D341Med (cell line): ENCODE results near the gene EPHB4.
"Not testable (repeated sequence)": the region's sequence is repeated elsewhere in the genome, so short reads cannot be mapped to it uniquely, and the experiment has no call there.

Experiments
- DNase-seq: peaks from one replicate; pipeline ENCODE4 v3.0.0; 2012; ENCODE audit warnings: low spot score

Gene EPHB4

DNA sequence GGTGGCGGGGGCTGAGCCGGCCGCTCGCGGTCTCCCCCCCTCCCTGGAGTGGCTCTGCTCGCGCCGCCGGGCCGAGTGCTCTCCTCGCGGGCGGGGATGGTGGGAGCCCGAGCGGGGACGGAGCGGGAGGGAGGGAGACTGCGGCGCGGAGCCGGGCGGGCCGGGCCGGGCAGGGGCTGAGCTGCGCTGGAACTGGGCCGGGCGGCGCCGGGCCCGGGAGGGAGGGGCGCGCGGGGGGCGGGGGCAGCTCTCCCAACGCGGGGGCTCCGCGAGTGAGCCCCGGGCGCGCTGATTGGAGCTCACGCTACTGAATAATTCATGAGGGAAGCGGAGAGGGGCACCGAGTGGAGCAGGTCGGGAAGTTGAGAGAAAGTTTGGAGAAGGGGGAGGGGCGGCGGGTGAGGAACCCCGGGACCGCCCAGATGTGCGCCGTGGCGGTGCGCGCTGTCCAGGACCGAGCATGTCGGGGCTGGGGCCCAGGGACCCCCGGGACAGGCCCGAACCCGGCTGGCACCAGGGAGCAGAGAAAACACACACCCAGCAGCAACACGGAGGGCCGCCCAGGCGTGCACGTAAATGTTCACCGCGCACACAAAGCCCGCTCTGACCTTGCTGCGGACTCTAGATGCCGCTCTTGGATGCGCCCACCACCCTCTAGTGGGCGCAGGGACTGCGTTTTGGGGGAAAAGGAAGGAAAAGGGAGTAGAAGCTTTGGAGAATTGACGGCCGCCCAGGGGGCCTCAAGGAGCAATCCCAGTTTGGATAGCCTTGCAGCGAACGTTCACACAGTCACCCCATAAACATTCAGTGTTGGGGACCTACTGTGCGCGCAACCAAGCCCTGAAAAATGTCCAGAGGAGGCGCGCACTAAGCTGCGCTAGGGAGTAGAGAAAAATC lies at the start of gene EPHB4:
Gene EPHB4, minus strand, starts transcription at position 194 of the 897 bp plus-strand sequence. CDS start 493 bp downstream, outside the sequence.
- DNase-seq, result peak; percentile 86

DNA sequence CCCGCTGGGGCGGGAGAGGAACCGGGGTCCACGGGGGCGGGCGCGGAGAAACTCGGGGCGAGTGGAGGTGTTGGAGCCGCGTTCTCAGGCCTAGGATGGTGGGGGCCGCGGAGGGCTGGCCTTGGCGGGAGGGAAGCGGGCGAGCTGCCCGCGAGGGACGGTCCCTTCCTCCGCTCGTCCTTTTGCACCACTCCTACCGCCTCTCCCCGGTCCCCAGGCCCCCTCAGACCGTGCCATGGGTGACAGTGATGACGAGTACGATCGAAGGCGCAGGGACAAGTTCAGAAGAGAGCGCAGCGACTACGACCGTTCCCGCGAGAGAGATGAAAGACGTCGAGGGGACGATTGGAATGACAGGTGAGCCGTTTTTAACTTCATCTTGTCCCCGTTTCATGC lies 48.0 kb upstream of the EPHB4 start:
- DNase-seq, result peak; percentile 59

DNA sequence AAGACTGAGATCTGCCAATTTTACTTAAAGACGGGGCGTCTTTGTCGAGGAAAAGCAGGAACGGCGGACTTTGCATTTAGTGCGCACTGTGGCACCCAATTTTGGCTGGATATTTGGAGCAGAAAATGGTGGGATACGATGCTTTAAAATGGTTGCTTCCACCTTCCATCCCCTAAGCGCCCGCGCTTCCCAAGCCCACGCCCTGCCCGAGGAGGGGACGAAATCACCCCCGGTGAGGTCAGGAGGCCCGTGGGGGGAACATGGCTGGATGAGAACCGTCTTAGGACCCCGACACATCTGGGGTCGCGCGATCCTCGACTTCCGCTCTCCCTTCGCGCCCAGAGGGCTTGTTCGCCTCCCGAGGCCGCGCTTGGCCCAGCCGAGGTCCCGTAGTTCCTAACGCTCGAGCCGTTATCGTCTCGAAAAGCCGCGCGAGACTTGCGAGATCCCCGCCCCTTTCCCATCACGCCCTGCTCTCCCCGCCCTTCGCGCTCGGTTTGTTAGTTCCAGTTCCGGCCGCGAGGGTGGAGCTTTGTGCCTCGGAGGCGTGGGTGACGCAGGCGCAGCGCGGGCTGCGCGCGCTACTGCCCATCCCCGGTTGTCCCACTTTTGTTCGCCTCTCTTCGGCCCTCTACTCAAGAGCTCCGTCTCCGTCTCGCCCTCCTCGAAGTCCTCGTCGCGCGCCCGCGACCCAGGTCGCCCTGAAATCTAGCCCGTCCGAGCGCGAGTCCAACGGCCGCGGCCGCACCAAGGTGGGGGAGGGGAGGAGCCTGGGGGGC lies 47.4 kb upstream of the EPHB4 start, which contains the start of gene SRRT:
Gene SRRT, plus strand, starts transcription at position 527 of the 779 bp plus-strand sequence. CDS start 488 bp downstream, outside the sequence.
- DNase-seq, result peak; percentile 97

DNA sequence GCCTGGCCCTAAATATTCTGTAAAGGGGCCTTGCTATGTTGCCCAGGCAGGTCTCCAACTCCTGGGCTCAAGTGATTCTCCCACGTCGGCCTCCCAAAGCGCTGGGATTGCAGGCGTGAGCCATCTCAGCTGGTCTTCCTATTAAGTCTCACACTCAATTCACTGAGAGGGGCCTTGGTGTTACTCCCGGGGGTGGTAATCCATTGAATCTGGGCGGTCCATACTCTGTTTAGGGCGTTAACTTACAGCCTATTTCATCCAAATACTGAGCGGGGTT lies 46.9 kb upstream of the EPHB4 start:
- DNase-seq, result no peak

DNA sequence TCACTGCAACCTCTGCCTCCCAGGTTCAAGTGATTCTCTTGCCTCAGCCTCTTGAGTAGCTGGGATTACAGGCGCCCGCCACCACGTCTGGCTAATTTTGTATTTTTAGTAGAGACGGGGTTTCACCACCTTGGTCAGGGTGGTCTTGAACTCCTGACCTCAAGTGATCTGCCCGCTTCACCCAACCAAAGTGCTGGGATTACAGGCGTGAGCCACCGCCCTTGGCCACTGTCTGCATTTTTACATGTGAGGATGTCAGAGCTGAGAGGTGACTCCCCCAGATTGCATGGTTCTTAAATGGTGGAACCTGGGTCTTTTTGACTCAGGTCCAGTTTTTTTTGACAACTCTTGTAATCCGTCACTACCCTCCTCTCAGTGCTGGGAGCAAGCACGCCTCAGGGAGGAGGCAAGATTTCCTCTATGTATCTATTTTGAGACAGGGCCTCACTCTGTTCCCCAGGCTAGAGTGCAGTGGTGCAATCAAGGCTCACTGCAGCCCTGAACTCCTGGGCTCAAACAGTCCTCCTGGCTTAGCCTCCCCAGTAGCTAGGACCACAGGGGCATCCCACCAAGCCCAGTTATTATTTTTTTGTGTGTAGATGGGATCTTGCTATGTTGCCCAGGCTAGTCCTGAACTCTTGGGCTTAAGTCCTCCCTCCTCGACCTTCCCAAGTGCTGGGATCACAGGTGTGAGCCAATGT lies 46.4 kb upstream of the EPHB4 start:
- no peak for DNase-seq

DNA sequence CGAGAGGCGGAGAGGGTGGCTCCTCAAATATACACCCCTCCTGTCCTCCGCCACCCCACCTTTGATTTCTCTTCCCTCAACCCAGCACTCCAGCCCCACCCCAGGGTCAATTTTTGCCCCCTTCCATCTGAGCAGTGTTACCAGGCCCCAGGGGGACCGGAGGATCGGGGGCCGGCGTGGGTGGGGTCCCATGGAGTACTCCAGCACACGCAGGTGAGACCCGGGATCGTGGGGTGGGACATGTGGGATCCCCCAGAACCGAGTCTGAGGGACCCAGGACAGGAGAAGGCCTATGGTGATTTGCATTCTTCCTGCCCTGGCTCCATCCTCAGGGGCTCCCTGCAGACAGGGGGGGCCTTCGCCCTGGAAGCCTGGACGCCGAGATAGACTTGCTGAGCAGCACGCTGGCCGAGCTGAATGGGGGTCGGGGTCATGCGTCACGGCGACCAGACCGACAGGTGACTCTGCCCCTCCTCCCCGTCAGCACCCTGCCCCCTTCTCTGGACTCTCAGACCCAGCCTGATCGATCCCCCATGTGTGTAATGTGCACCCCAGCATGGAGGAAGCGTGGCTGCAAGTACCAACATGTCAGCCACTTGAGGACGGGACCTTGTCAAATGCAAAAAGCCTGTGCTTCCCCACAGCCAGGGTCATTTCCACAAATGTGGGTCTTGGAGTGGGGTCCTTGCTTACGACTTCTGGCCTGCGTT lies 40.6 kb upstream of the EPHB4 start:
- no peak for DNase-seq

DNA sequence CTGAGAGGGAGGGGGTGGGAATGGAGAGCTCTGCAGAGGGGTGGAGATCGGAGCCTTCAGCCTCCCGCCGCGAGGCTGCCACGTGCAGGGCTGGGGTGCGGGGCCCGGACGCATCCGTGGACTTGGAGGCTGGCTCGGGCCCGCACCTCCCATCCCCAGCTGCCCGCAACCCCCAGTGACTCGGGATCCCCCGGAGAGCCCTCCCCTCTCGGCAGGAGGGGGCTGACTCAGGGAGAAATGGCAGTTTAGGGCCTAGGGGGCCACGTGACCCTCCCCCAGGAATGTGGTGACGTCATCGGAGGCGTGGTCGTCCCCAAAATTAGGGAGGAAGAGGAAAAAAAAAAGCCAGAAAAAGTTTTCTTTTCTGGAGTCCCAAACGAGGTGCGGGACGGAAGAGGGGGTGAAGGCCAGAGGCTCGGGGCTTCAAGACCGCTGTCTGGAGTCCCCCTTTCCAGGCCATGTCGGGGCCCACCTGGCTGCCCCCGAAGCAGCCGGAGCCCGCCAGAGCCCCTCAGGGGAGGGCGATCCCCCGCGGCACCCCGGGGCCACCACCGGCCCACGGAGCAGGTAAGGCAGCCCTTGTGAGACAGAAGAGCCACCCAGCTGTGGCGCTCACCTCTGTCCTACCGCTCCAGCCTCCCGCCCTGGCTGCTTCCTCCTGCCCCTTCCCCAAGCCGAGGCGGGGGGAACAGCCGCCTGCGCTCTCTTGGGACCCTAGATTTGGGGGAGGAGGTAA lies 39.9 kb upstream of the EPHB4 start, which contains the start of gene TRIP6:
Gene TRIP6, plus strand, starts transcription at position 348 of the 736 bp plus-strand sequence. Its CDS starts 111 bp downstream, at position 459.
- DNase-seq, result no peak

DNA sequence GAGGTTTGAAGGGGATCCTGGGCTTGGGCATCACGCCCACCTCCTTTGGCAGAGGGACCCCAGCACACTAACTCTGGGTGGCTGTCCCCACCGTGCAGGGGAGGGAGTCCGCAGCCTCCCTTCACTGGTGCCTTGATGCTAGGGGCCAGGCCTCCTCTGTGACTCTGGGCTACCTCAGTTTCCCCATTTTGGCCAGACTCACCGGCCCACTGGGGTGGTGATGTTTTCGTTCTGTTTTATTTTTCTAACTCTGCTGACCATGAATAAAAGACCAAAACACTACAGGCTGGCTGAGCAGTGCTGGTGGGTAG lies 39.4 kb upstream of the EPHB4 start:
- no peak for DNase-seq

DNA sequence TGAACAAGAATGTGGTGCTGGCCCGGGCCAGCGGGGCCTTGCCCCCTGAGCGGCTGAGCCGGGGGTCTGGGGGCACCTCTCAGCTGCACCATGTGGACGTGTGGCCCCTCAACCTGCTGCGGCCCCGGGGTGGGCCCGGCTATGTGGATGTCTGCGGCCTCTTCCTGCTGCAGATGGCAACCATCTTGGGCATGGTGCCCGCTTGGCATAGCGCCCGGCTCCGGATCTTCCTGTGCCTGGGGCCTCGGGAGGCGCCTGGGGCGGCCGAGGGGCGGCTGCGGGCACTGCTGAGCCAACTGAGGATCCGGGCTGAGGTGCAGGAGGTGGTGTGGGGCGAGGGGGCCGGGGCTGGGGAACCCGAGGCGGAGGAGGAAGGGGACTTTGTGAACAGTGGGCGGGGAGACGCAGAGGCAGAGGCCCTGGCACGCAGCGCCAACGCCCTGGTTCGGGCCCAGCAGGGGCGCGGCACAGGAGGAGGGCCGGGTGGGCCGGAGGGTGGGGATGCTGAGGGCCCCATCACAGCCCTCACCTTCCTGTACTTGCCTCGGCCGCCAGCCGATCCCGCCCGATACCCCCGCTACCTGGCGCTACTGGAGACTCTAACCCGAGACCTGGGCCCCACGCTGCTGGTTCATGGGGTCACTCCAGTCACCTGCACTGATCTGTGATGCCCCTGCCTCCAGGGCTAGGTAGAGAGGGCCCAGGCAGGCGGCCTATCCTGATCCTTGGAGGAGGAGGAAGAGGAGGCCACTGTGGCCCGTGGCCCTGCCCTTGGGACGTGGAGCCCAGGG lies 38.8 kb upstream of the EPHB4 start:
- DNase-seq, result no peak

DNA sequence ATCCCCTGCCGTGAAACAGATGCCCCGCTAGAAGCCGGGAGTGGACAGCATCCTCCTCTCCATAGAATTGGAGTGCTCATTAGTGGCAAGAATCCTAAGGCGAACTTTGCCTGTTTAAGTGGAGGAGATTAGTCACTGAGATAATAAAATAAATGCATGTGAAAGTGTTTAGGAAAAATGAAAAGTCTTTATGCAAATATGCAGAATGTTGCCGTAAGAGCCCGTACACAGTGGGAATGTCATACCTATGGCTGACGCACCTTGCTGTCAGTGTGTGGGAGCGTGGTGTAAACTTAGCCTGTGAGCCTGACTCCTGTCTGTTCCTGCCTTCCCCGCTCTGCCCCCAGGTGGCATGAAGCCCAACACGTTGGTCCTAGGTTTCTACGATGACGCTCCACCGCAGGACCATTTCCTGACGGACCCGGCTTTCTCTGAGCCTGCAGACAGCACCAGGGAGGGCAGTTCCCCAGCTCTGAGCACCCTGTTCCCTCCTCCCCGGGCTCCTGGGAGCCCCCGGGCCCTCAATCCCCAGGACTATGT lies 38.1 kb upstream of the EPHB4 start:
- no peak for DNase-seq

DNA sequence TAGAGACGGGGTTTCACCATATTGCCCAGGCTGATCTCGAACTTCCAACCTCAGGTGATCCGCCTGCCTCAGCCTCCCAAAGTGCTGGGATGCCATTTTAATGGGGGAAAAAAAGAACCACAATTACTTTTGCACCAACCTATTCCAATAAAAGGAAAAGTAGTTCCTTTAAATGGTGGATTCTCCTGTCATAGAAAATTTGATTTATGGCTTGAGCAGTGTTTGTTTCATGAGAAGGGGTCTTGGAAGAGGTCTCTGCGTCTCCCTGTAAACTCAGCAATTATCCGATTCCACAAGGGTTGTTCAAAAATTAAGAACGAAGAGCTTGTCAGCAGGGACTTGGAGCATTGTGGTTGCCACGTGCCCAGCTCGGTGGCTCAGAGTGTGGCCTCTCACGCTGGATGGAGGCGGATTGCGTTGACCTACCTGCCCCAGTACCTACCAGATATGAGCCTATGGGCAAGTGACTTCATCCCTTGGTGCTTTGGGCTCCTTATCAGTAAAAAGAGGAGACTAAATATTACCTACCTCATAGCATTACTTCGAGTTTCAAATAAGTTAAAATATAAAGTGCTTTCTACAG lies 37.0 kb upstream of the EPHB4 start:
- peak; percentile 12 for DNase-seq

DNA sequence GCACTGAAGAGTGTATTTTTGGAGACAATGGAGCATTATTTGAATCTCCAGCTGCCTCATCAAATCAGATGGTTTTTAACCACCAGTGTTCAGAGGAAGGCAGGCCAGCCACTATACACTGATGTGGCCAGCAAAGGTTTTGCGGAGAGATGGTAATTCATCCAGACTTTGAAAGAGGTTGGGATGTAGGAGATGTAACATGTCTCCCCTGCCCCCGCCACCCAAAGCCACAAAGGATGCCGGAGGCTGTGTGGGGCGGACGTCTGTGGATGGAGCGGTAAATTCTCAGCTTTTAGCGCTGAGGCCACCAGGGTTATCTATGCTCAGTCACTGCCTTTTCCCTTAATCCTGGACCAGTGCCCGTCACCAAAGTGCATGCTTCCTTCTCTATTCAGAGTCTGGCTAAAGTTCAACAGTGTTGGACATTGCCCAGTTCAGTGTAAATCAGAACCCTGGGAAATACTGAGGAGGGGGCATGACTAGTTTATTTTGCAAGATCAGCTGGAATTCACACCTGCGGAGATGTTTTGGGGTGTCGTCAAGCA lies 36.2 kb upstream of the EPHB4 start:
- no peak for DNase-seq

DNA sequence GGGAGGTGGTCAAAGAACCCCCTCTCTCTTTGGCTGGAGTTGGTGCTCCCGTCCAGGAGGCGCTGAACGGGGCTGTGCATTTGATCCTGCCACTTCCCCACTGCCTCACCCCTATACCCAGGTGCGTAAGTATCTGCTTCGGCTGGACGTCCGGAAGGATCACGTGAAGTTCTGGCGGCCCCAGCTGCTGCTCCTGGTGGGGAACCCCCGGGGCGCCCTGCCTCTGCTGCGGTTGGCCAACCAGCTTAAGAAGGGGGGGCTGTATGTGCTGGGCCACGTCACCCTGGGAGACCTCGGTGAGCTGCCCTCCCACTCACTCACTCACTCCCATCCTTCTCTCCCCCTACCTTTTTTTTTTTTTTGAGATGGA lies 34.3 kb upstream of the EPHB4 start:
- DNase-seq, result no peak

DNA sequence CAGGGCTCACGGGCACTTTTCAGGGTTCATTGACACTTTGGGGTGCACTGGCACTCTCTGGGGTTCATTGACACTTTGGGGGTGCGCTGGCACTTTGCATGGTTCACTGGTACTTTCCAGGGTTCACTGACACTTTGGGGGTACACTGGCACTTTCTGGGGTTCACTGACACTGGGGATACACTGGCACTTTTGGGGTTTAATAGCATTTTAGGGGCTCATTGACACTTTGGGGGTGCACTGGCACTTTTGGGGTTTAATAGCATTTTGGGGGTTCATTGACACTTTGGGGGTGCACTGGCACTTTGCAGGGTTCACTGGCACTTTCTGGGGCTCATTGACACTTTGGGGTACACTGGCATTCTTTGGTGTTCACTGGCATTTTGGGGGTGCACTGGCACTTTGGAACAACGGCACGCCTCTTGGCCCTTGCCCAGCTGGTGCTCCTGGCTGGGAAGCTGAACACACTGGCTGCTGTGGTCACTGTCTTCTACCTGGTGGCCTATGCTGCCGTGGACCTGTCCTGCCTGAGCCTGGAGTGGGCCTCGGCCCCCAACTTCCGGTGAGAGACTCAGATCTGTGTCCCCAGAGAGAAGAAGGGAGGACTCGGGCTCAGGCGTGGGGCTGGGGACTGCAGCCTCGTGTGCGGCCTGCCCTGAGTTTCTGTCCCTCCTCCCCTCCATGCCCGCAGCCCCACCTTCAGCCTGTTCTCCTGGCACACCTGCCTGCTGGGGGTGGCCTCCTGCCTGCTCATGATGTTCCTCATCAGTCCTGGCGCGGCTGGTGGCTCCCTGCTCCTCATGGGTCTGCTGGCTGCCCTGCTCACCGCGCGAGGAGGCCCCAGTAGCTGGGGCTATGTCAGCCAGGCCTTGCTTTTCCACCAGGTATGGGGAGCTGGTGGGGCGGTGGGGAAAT lies 33.6 kb upstream of the EPHB4 start:
- no peak for DNase-seq

DNA sequence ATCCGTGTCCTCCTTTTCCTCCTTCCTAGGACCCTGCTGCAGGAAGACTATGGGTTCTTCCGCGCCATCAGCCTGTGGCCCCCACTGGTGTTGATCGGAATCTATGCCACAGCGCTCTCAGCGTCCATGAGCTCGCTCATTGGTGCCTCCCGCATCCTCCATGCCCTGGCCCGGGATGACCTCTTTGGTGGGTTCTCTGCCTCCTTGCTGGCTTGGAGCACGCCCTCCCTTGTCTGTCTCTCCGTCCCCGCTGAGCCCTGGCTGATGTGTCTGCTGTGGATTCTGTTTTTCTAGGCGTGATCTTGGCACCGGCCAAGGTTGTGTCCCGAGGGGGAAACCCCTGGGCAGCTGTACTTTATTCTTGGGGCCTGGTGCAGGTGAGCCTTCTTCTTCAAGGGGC lies 32.5 kb upstream of the EPHB4 start:
- no peak for DNase-seq

DNA sequence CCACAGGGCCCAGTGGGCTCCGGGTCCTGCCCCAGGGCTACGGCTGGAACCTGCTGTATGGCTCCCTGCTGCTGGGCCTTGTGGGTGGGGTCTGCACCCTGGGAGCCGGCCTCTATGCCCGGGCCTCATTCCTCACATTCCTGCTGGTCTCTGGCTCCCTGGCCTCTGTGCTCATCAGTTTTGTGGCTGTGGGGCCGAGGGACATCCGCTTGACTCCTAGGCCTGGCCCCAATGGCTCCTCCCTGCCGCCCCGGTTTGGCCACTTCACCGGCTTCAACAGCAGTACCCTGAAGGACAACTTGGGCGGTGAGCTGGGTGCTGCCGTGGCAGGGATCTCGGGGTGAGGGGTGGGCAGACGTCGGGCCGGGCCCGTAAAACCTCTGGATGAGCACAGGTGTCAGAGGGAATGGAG lies 29.6 kb upstream of the EPHB4 start:
- DNase-seq, result no peak

DNA sequence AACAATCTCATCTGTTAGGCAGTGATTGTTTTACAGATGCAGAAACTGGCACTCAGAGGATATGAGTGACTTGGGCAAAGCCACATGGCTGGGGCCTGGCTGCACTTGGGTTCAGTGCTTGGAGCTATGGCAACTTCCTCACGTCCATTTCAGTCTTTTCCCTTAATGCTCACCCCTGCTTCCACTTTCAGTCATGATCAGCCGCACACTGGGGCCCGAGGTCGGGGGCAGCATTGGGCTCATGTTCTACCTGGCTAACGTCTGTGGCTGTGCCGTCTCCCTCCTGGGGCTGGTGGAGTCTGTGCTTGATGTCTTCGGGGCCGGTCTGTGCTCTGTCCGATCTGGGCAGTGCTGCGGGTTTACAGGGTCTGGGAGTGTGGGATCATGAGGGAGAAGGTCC lies 28.2 kb upstream of the EPHB4 start:
- DNase-seq, result no peak

DNA sequence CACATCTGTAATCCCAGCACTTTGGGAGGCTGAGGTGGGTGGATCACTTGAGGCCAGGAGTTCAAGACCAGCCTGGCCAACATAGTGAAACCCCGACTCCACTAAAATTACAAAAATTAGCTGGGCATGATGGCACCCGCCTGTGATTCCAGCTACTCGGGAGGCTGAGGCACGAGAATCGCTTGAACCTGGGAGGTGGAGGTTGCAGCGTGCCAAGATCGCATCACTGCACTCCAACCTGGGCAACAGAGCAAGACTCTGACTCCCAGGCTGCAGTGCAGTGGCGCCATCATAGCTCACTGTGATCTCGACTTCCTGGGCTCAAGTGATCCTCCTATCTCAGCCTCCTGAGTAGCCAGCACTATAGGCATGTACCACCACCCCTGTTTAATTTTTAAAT lies 27.6 kb upstream of the EPHB4 start:
- DNase-seq, result not testable (repeated sequence)
